Tibial nerve (tissue), 4 donors: Measurements from ENCODE around the gene SETD1A.

Experiments used
- EP300 ChIP-seq, 2 donors: sonication (generic); formaldehyde crosslinking; IDR thresholded peaks; one replicate each; pipeline ENCODE4 v1.6.1; 2017; ENCODE audit warnings: antibody characterized with exemption in 2 of 2, mild to moderate bottlenecking in 1 of 2
- TF ChIP-seq, protein P1 (sequence below), 5 experiments: fragments of 200-600 bp in 3 of 5; fragments of 450-650 bp in 2 of 5; sonication (generic) in 3 of 5; IDR thresholded peaks; one replicate each; pipeline ENCODE4 v1.5.1; 2016 to 2019; ENCODE audit warnings: antibody characterized with exemption in 5 of 5, mild to moderate bottlenecking in 3 of 5, moderate library complexity in 2 of 5

DNA sequence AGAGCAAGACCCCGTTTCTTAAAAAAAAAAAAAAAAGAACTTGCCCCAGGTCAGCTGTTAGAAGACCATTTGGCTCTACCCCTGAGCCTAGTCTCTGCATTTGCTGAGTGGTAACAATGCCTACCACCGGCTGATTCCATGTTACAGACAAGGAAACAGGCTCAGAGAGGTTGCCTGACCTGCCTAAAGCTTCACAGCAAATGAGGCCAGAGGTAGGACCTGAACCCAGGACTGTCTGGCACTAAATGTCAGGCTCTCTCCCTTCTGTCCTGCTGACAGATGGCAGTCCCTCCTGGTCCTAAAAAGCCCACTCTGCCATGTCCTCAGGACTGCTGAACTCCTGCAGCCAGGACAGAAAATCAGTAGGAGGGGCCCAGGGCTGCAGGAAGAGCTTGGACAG is 47.1 kb downstream of the SETD1A start:
- no peak for TF ChIP-seq EP300 (IDR thresholded peaks at IDR 0.05)
- TF ChIP-seq, protein P1, sequence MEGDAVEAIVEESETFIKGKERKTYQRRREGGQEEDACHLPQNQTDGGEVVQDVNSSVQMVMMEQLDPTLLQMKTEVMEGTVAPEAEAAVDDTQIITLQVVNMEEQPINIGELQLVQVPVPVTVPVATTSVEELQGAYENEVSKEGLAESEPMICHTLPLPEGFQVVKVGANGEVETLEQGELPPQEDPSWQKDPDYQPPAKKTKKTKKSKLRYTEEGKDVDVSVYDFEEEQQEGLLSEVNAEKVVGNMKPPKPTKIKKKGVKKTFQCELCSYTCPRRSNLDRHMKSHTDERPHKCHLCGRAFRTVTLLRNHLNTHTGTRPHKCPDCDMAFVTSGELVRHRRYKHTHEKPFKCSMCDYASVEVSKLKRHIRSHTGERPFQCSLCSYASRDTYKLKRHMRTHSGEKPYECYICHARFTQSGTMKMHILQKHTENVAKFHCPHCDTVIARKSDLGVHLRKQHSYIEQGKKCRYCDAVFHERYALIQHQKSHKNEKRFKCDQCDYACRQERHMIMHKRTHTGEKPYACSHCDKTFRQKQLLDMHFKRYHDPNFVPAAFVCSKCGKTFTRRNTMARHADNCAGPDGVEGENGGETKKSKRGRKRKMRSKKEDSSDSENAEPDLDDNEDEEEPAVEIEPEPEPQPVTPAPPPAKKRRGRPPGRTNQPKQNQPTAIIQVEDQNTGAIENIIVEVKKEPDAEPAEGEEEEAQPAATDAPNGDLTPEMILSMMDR (IDR thresholded peaks at IDR 0.05): no peak
